Hepatocyte (in vitro differentiated cells): ENCODE measurements around the gene TMEM150A. TPM values are rescaled to one million over a fixed set of nuclear protein-coding genes. Genes with fewer than 3 reads are reported as not detected.
"Not testable (repeated sequence)": the region's sequence is repeated elsewhere in the genome, so short reads cannot be mapped to it uniquely, and the experiment has no call there.

ENCODE experiments used
- DNase-seq: peaks from one replicate; pipeline ENCODE4 v3.0.0-alpha.2; 2016; ENCODE audit warnings: low spot score
- H2AFZ ChIP-seq: fragments of 200-600 bp; sonication (generic); 2 replicates; pipeline ENCODE4 v1.6.0; 2016; ENCODE audit warnings: antibody characterized with exemption, mild to moderate bottlenecking
- H3K27ac ChIP-seq: fragments of 200-600 bp; sonication (generic); 2 replicates; pipeline ENCODE4 v1.5.1; 2016; ENCODE audit warnings: mild to moderate bottlenecking
- H3K27me3 ChIP-seq: fragments of 200-600 bp; sonication (generic); 2 replicates; pipeline ENCODE4 v1.6.1; 2016
- H3K36me3 ChIP-seq: fragments of 200-600 bp; sonication (generic); replicated peaks from 2 replicates; pipeline ENCODE4 v1.5.1; 2016; ENCODE audit warnings: low read depth; ENCODE audit not compliant: insufficient read depth
- H3K4me1 ChIP-seq: fragments of 200-600 bp; sonication (generic); 2 replicates; pipeline ENCODE4 v1.5.1; 2016; ENCODE audit warnings: mild to moderate bottlenecking, moderate library complexity; ENCODE audit not compliant: insufficient read depth
- H3K4me2 ChIP-seq: fragments of 200-600 bp; sonication (generic); 2 replicates; pipeline ENCODE4 v1.6.0; 2016
- H3K4me3 ChIP-seq: fragments of 200-600 bp; sonication (generic); 2 replicates; pipeline ENCODE4 v1.5.1; 2016; ENCODE audit warnings: mild to moderate bottlenecking
- H3K79me2 ChIP-seq: fragments of 200-600 bp; sonication (generic); 2 replicates; pipeline ENCODE4 v1.6.0; 2017; ENCODE audit warnings: mild to moderate bottlenecking
- H3K9me2 ChIP-seq: fragments of 200-600 bp; sonication (generic); replicated peaks from 2 replicates; pipeline ENCODE4 v1.6.0; 2017; ENCODE audit warnings: mild to moderate bottlenecking; ENCODE audit not compliant: insufficient read depth
- H3K9me3 ChIP-seq: fragments of 200-600 bp; sonication (generic); 2 replicates; pipeline ENCODE4 v1.5.1; 2016; ENCODE audit warnings: low read depth, mild to moderate bottlenecking
- H4K20me1 ChIP-seq: fragments of 200-600 bp; sonication (generic); 2 replicates; pipeline ENCODE4 v1.6.0; 2016; ENCODE audit warnings: mild to moderate bottlenecking; ENCODE audit not compliant: insufficient read depth, poor library complexity, severe bottlenecking
- CTCF ChIP-seq: fragments of 200-600 bp; sonication (generic); IDR thresholded peaks from 2 replicates; pipeline ENCODE4 v1.5.1; 2016; ENCODE audit warnings: antibody characterized with exemption, mild to moderate bottlenecking; ENCODE audit not compliant: poor library complexity
- EZH2 ChIP-seq: fragments of 200-600 bp; sonication (generic); IDR thresholded peaks from 2 replicates; pipeline ENCODE4 v1.6.1; 2016; ENCODE audit warnings: antibody characterized with exemption, mild to moderate bottlenecking, borderline replicate concordance
- EZH2phosphoT487 ChIP-seq: fragments of 200-600 bp; sonication (generic); IDR thresholded peaks from one replicate; pipeline ENCODE4 v1.6.1; 2018; ENCODE audit warnings: antibody characterized with exemption, mild to moderate bottlenecking, low read depth, moderate library complexity; ENCODE audit not compliant: unreplicated experiment, severe bottlenecking
- WGBS: methylation state at CpG from one replicate; pipeline ENCODE4 v1.1.6; 2016; ENCODE audit warnings: low lambda C conversion rate; ENCODE audit errors: missing lambda C conversion rate; 5-methylcytosine and 5-hydroxymethylcytosine counted together
- polyA plus RNA-seq: library from polyadenylated mRNA; unstranded; fragments of >200 nt; fragmentation: Nextera tagmentation; extraction: Ambion mirVana; gene quantifications from 2 replicates; pipeline ENCODE4 v1.2.1, GENCODE V29; 2016
- total RNA-seq: library from RNA; depleted of rRNA; stranded (reverse); fragments of >200 nt; gene quantifications from 2 replicates; pipeline ENCODE4 v1.2.3, GENCODE V29; 2014

Gene TMEM150A
- total and polyA plus RNA-seq, 2 experiments from 2014 or later, result 25.7 to 67.9 TPM

GRCh38 chr2:85621338-85621737 is 18.8 kb upstream of the TMEM150A start:
- WGBS, result 89% methylated on average over 1 of the region's 1 CpG
- Histone ChIP-seq H2AFZ (no peak overlapping the region), H4K20me1 (peaks cover 6% of the 10 kb centered on the region), H3K4me2 (no peak overlapping the region), H3K79me2 (peaks cover 47% of the 10 kb centered on the region), H3K9me2 (no peaks in the 10 kb centered on the region), H3K27ac (peak overlapping the region; percentile 24), H3K4me3 (no peak overlapping the region), H3K27me3 (no peaks in the 10 kb centered on the region), H3K4me1 (peaks cover 12% of the 10 kb centered on the region), H3K36me3 (no peaks in the 10 kb centered on the region), H3K9me3 (no peaks in the 10 kb centered on the region)
- DNase-seq, result no peak
- no peak for TF ChIP-seq EZH2phosphoT487
- no peak for TF ChIP-seq CTCF
- no peak for TF ChIP-seq EZH2

GRCh38 chr2:85619617-85620016 is 17.1 kb upstream of the TMEM150A start:
- no peak overlapping the region for H2AFZ ChIP-seq
- peaks cover 12% of the 10 kb centered on the region for H3K4me1 ChIP-seq
- TF ChIP-seq EZH2phosphoT487, result no peak
- no peak for TF ChIP-seq EZH2
- no peak for TF ChIP-seq CTCF
- no peaks in the 10 kb centered on the region for H3K9me3 ChIP-seq
- H3K4me2 ChIP-seq, result no peak overlapping the region
- 93% methylated on average over 6 of the region's 6 CpGs for WGBS
- no peaks in the 10 kb centered on the region for H3K9me2 ChIP-seq
- no peak for DNase-seq
- no peaks in the 10 kb centered on the region for H3K27me3 ChIP-seq
- H4K20me1 ChIP-seq, result peaks cover 6% of the 10 kb centered on the region
- H3K79me2 ChIP-seq, result peaks cover 48% of the 10 kb centered on the region
- H3K27ac ChIP-seq, result no peak overlapping the region
- H3K36me3 ChIP-seq, result no peaks in the 10 kb centered on the region
- H3K4me3 ChIP-seq, result no peak overlapping the region

GRCh38 chr2:85617723-85618122 is 15.2 kb upstream of the TMEM150A start:
- H3K9me3 ChIP-seq, H4K20me1 ChIP-seq, H3K27ac ChIP-seq, H3K27me3 ChIP-seq, H3K4me3 ChIP-seq, DNase-seq, H3K9me2 ChIP-seq, H3K36me3 ChIP-seq, H2AFZ ChIP-seq: not testable (repeated sequence)
- WGBS, result 98% methylated on average over 5 of the region's 5 CpGs
- peaks cover 12% of the 10 kb centered on the region for H3K4me1 ChIP-seq
- H3K4me2 ChIP-seq, result peak overlapping the region; percentile 94
- peaks cover 47% of the 10 kb centered on the region for H3K79me2 ChIP-seq

- no peaks in the 10 kb centered on the region for H3K27me3 ChIP-seq
- H3K27ac ChIP-seq, result peak overlapping the region; percentile 79
- 94% methylated on average over 17 of the region's 17 CpGs for WGBS
- peak overlapping the region; percentile 65 for H3K4me2 ChIP-seq
- H3K9me3 ChIP-seq, result no peaks in the 10 kb centered on the region
- H2AFZ ChIP-seq, result peak overlapping the region; percentile 73
- no peak overlapping the region for H3K4me3 ChIP-seq
- H4K20me1 ChIP-seq, result peaks cover 8% of the 10 kb centered on the region
- peaks cover 47% of the 10 kb centered on the region for H3K79me2 ChIP-seq
- TF ChIP-seq EZH2, result no peak
- TF ChIP-seq CTCF, result no peak
- no peak for TF ChIP-seq EZH2phosphoT487
- H3K36me3 ChIP-seq, result no peaks in the 10 kb centered on the region
- peaks cover 17% of the 10 kb centered on the region for H3K4me1 ChIP-seq
- DNase-seq, result no peak
- no peaks in the 10 kb centered on the region for H3K9me2 ChIP-seq
Observed at GRCh38 chr2:85615413-85615728, 12.9 kb upstream of the TMEM150A start.

- H3K79me2 ChIP-seq, result peaks cover 48% of the 10 kb centered on the region
- H3K4me1 ChIP-seq, result peaks cover 19% of the 10 kb centered on the region
- not testable (repeated sequence) for H2AFZ ChIP-seq, H3K4me3 ChIP-seq, DNase-seq, H3K27ac ChIP-seq, H4K20me1 ChIP-seq, H3K9me3 ChIP-seq, H3K9me2 ChIP-seq, H3K36me3 ChIP-seq, H3K27me3 ChIP-seq, H3K4me2 ChIP-seq
- WGBS, result 96% methylated on average over 7 of the region's 7 CpGs
Observed at GRCh38 chr2:85614757-85615156, 12.3 kb upstream of the TMEM150A start.
